ENCODE data around the gene WDR11. TPM values are rescaled to one million over a fixed set of nuclear protein-coding genes. Genes with fewer than 3 reads are reported as not detected.
A peak's percentile ranks its signal among the peaks of the same experiment; 100 is the strongest.

Gene WDR11
- total RNA-seq, 4 donors from 2014 or later: 40.5 to 61.8 (median 57.7) TPM

DNA sequence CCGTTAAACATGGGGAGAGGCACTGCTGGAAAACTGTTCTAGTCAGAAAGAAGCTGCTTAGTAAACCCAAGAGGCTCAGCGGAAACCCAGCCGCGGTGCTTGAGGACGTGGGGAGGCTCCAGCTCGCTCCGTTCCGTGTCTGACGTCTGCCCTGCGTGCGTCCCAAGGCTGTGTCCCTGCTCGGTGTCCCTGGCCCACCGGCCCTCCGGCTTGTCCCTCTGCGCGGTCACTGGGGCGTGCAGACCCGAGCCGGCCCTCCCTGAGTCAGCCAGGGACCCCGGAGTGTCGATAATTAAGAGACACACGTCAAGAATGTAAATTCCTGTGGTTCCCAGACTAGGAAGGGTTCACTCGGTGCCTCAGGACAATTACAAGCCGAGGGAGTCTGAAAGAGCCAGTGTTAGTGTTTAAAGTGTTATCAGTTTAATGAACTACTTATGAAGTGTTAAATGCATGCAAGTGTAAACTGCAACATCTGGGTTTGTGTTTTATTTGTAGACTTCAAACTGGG, 98.9 kb downstream of the WDR11 start:
- peaks cover 0 to 18% (median 0%) of the 10 kb centered on the region in 4 donors for H3K9me3 ChIP-seq
- peaks cover 0 to 14% (median 8%) of the 10 kb centered on the region in 4 donors for H3K4me1 ChIP-seq
- peak overlapping the region in 1 of 4 donors; percentile 43 for H3K4me3 ChIP-seq
- WGBS, 2 donors: 5 to 16% methylated on average over 24 of the region's 24 CpGs
- no peak for DNase-seq (ENCODE audit: low spot score in 2 of 2)
- no peaks in the 10 kb centered on the region for H3K36me3 ChIP-seq
- TF ChIP-seq EP300 (IDR thresholded peaks at IDR 0.05) (no peak), POLR2A (IDR thresholded peaks at IDR 0.05) (no peak)
- peaks cover 0 to 29% of the 10 kb centered on the region in 2 donors for H3K27me3 ChIP-seq
- no peak overlapping the region for H3K27ac ChIP-seq

DNA sequence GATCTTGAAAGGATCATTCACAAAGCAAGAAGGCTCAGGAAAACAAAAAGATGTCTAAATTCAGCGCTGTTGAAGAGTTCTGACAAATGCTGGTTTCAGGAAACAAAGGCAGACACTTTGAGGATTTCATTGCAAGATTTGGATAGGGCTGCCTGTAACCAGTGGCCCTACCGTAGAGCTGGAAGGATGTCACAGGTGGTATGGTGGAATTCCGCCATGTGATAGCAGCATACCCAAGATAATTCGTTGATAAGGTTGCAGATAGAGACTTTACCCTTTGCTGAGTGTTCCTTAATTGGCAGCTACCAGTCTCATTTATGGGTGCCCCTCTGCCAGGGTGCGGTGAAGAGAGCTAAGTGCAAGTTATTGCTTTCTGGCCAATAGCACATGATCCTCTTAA, 100.1 kb downstream of the WDR11 start:
- peaks cover 0 to 18% (median 0%) of the 10 kb centered on the region in 4 donors for H3K9me3 ChIP-seq
- H3K4me1 ChIP-seq: peaks cover 0 to 14% (median 8%) of the 10 kb centered on the region in 4 donors
- no peak for TF ChIP-seq EP300 (IDR thresholded peaks at IDR 0.05)
- TF ChIP-seq, protein P1, sequence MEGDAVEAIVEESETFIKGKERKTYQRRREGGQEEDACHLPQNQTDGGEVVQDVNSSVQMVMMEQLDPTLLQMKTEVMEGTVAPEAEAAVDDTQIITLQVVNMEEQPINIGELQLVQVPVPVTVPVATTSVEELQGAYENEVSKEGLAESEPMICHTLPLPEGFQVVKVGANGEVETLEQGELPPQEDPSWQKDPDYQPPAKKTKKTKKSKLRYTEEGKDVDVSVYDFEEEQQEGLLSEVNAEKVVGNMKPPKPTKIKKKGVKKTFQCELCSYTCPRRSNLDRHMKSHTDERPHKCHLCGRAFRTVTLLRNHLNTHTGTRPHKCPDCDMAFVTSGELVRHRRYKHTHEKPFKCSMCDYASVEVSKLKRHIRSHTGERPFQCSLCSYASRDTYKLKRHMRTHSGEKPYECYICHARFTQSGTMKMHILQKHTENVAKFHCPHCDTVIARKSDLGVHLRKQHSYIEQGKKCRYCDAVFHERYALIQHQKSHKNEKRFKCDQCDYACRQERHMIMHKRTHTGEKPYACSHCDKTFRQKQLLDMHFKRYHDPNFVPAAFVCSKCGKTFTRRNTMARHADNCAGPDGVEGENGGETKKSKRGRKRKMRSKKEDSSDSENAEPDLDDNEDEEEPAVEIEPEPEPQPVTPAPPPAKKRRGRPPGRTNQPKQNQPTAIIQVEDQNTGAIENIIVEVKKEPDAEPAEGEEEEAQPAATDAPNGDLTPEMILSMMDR (IDR thresholded peaks at IDR 0.05): no peak
- no peak for TF ChIP-seq POLR2A (IDR thresholded peaks at IDR 0.05)
- peaks cover 0 to 29% of the 10 kb centered on the region in 2 donors for H3K27me3 ChIP-seq
- H3K27ac ChIP-seq: no peak overlapping the region
- no peak overlapping the region for H3K4me3 ChIP-seq
- H3K36me3 ChIP-seq: no peaks in the 10 kb centered on the region
- DNase-seq (ENCODE audit: low spot score in 2 of 2): no peak
- 84 to 90% methylated on average over 5 of the region's 5 CpGs for WGBS, 2 donors

DNA sequence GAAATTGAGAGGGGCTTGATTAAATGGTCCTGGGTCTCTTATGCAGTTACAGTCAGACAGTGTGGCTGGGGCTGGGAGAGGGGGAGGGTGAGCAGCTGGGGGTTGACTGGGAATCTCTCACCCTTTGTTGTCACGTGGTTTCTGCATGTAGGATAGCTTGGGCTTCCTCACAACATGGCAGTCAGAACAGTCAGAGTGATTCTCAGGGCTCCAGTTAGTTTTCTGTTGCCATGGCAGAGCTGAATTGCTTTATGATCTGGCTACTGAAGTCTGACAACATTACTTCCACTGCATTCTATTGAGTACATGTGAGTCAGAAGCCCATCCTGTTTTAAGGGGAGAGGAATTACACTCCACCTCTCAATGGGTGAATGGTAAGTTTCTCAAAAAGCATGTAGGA, 102.7 kb downstream of the WDR11 start:
- peaks cover 0 to 28% of the 10 kb centered on the region in 2 donors for H3K27me3 ChIP-seq
- H3K27ac ChIP-seq: no peak overlapping the region
- no peak overlapping the region for H3K4me3 ChIP-seq
- no peak for DNase-seq (ENCODE audit: low spot score in 2 of 2)
- H3K4me1 ChIP-seq: peaks cover 0 to 14% (median 8%) of the 10 kb centered on the region in 4 donors
- H3K36me3 ChIP-seq: no peaks in the 10 kb centered on the region
- TF ChIP-seq EP300 (IDR thresholded peaks at IDR 0.05): no peak
- TF ChIP-seq, protein P1 (IDR thresholded peaks at IDR 0.05): no peak
- no peak for TF ChIP-seq POLR2A (IDR thresholded peaks at IDR 0.05)
- H3K9me3 ChIP-seq: peaks cover 0 to 18% (median 0%) of the 10 kb centered on the region in 4 donors
- 67 to 87% methylated on average over 1 of the region's 1 CpG for whole genome bisulfite sequencing, 2 donors

All from tibial nerve (tissue), 4 donors.